ENCODE data around the gene SLX1A.
"Not testable (repeated sequence)": the region's sequence is repeated elsewhere in the genome, so short reads cannot be mapped to it uniquely, and the experiment has no call there.

The SLX1A gene

DNA sequence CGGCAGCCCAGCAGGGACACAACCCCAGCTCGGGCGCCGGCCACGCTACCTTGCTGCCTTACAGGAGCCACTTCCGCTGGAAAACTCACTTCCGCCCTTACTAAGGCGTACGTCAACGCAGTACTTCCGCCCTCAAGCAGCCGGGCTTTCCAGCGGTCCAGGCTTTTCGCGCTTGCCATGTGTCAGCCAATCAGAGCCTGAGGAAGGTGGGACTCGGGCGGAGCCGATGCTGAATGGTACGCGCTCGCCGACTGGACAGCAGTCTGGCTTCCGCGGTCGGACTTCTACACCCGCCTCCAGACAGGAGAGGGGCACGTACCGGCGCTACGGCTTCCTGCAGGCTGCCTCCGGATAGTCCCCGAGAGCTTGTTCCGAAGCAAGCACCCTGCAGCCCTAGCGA, at the start of gene SLX1A, which contains the start of gene BOLA2B:
SLX1A (plus strand) TSS at position 261 of the 400 bp plus-strand sequence. CDS start 210 bp downstream, outside the sequence.
BOLA2B (minus strand) TSS at position 52 of the 400 bp plus-strand sequence. CDS start 71 bp downstream, outside the sequence.
- DNase-seq (ENCODE audit: low spot score) = not testable (repeated sequence)

DNA sequence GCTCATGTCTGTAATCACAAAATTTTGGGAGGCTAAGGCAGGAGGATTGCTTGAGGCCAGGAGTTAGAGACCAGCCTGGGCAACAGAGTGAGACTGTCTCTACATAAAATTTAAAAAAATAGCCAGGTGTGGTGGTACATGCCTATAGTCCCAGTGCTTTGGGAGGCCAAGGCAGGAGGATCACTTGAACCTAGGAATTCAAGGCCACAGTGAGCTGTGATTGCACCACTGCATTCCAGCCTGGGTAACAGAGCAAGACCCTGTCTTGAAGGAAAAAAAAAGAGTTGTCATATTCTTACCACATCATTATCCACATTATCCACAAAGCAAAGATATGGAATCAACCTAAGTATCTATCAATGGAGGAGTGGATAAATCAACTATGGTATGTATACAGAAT, 49.7 kb upstream of the SLX1A start:
- DNase-seq (ENCODE audit: low spot score) = no peak

- DNase-seq (ENCODE audit: low spot score) = no peak
Observed at GRCh38 chr16:30144917-30145316, 48.8 kb upstream of the SLX1A start.

- DNase-seq (ENCODE audit: low spot score) = no peak
Observed at GRCh38 chr16:30145657-30146056, 48.0 kb upstream of the SLX1A start.

- no peak for DNase-seq (ENCODE audit: low spot score)
Observed at GRCh38 chr16:30147843-30148510, 45.7 kb upstream of the SLX1A start.

GRCh38 chr16:30149250-30149930, 44.3 kb upstream of the SLX1A start:
- no peak for DNase-seq (ENCODE audit: low spot score)

DNA sequence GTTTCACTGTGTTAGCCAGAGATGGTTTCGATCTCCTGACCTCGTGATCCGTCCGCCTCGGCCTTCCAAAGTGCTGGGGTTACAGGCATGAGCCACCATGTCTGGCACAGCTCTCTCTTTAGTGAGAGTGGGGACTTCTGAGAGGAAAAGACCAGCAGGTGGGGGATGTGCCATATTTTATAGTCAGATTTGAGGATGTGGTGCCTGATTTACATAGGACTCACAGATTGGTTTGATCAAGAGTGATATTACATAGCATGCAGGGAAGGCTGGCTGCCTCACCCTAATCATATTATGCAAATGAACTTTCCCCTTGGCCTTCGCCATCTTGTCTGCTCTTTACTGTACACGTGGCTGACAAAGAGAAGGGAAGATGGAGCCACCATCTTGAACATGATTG, 42.6 kb upstream of the SLX1A start:
- no peak for DNase-seq (ENCODE audit: low spot score)

DNA sequence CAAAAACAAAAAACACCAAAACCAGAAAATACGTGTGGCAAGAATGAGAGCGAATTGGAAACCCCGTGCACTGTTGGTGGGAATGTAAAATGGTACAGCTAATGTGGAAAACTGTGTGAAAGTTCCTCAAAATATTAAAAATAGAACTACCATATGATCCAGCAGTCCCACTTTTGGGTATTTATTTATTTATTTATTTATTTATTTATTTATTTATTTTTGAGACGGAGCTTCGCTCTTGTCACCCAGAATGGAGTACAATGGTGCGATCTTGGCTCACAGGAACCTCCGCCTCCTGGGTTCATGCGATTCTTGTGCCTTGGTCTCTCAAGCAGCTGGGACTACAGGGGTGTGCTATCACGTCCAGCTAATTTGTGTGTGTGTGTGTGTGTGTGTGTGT, 41.2 kb upstream of the SLX1A start:
- no peak for DNase-seq (ENCODE audit: low spot score)

DNA sequence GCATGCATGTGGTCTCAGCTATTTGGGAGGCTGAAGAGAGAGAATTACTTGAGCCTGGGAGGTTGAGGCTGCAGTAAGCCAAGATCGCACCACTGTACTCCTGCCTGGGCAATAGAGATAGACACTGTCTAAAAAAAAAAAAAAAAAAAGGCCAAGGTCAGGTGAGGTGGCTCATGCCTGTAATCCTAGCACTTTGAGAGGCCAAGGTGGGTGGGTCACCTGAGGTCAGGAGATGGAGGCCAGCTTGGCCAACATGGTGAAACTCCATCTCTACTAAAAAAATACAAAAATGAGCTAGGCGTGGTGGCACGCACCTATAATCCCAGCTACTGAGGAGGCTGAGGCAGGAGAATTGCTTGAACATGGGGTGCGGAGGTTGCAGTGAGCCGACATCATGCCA, 38.5 kb upstream of the SLX1A start:
- DNase-seq (ENCODE audit: low spot score) = no peak

- no peak for DNase-seq (ENCODE audit: low spot score)
Observed at GRCh38 chr16:30157214-30157613, 36.5 kb upstream of the SLX1A start.

DNA sequence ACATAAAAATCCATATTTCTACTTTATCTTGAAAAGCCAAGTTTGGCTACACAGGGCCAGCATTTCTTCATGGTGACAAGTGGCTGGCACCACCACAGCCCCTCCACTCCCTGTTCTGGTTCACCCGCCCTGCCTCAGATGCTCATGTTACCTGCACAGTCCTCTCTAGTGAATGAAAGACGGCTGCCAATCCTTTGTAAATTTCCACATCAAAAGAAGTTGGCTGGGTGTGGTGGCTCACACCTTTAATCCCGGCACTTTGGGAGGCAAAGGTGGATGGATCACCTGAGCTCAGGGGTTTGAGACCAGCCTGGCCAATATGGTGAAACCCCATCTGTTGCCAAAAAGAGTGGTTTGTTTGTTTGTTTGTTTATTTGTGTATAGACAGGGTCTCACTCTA, 30.1 kb upstream of the SLX1A start:
- DNase-seq (ENCODE audit: low spot score) = no peak

DNA sequence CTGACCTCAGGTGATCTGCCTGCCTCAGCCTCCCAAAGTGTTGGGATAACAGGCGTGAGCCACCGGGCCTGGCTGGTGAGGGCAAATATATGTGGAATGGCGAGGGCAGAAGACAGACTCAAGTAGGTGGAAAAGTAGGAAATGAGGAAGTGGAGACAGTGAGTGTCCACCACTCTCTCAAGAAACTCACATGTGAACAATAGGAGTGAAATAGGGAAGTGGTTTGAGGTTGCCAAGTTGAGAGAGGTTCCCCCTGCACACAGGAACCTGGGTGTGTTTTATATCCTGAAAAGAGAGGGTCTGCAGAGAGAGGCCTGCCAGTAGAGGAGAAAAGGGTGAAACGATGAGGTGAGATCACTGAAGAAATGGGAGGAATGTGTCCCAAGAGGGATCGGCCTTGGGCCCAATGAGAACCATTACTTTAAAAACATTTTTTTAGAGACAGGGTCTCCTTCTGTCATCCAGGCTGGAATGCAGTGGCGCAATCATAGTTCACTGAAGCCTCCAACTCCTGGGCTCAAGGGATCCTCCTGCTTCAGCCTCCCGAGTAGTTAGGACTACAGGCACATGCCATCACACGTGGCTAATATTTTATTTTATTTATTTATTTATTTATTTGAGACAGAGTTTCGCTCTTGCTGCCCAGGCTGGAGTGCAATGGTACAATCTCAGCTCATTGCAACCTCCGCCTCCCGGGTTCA, 27.3 kb upstream of the SLX1A start:
- no peak for DNase-seq (ENCODE audit: low spot score)

GRCh38 chr16:30168746-30169145, 24.9 kb upstream of the SLX1A start:
- not testable (repeated sequence) for DNase-seq (ENCODE audit: low spot score)

- not testable (repeated sequence) for DNase-seq (ENCODE audit: low spot score)
Observed at GRCh38 chr16:30169416-30169815, 24.3 kb upstream of the SLX1A start.

DNA sequence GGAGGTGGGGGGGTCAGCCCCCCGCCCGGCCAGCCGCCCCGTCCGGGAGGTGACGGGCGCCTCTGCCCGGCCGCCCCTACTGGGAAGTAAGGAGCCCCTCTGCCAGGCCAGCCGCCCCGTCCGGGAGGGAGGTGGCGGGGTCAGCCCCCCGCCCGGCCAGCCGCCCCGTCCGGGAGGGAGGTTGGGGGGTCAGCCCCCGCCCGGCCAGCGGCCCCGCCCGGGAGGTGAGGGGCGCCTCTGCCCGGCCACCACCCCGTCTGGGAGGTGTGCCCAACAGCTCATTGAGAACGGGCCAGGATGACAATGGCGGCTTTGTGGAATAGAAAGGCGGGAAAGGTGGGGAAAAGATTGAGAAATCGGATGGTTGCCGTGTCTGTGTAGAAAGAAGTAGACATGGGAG, 23.5 kb upstream of the SLX1A start:
- DNase-seq (ENCODE audit: low spot score) = not testable (repeated sequence)

- DNase-seq (ENCODE audit: low spot score) = no peak
Observed at GRCh38 chr16:30173054-30173453, 20.6 kb upstream of the SLX1A start.

- not testable (repeated sequence) for DNase-seq (ENCODE audit: low spot score)
Observed at GRCh38 chr16:30176876-30177275, 16.8 kb upstream of the SLX1A start.

GRCh38 chr16:30179195-30179594, 14.5 kb upstream of the SLX1A start:
- DNase-seq (ENCODE audit: low spot score) = no peak

- no peak for DNase-seq (ENCODE audit: low spot score)
Observed at GRCh38 chr16:30179931-30180330, 13.7 kb upstream of the SLX1A start.

- DNase-seq (ENCODE audit: low spot score) = no peak
Observed at GRCh38 chr16:30180741-30181140, 12.9 kb upstream of the SLX1A start.

DNA sequence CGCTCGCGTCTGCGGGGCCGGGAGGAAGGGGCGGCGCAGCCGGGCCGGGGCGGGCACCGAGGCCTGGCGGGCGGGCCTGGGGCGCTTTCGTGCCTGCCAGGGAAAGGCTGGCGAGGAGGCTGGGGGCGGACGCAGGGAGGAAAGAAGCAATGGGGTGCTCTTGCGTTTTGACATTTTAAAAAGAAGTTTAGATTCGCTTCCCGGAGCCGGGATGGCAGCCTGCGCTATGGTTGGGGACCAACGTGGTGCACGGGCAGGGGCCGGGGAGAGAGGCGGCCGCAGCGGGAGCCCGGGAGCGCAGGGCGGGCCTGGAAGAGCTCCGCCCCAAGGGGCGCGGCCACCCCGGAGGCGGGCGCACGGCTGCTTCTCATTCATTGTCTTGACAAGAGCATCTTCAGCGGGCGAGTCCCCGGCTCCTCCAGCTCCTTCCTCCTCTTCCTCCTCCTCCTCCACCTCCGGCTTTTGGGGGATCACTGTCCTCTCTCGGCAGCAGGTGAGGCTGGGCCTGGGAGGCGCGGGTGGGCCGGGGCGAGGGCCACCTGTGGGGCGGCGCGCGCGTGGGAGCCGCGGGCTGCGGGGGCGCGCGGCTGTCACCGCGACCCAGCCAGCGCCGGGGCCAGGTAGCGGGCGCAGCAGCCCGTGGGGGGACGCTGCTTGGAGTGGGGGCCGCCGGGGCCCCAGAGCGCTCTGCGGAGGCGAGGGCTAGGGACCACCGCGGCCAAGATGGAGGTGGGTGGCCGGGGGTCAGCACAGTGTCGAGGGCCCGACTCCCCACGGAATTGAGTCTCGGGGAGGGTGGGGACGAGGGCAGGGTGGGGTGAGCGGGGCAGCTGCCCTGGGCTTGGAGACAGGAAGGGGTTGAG, 10.2 kb upstream of the SLX1A start, which contains the start of gene CORO1A:
CORO1A (plus strand) TSS at position 370 of the 863 bp plus-strand sequence. CDS start 1,608 bp downstream, outside the sequence.
- DNase-seq (ENCODE audit: low spot score) = peak; percentile 47
